Upper lobe of right lung (tissue), 1 donor: Measurements from ENCODE around the gene CAMP. TPM values are rescaled to one million over a fixed set of nuclear protein-coding genes. Genes with fewer than 3 reads are reported as not detected.
A peak's percentile ranks its signal among the peaks of the same experiment; 100 is the strongest.

Experiments used
- ATAC-seq: fragments of 200-7000 bp; cut with Tn5 transposase; one replicate; pipeline ENCODE4 v1.9.1; 2020; ENCODE audit warnings: mild to moderate bottlenecking, moderate library complexity
- DNase-seq: peaks from one replicate; pipeline ENCODE4 v3.0.0-alpha.2; 2020
- H3K27ac ChIP-seq: fragments of 200-600 bp; one replicate; pipeline ENCODE4 v1.8.0; 2022
- H3K27me3 ChIP-seq: fragments of 200-600 bp; one replicate; pipeline ENCODE4 v1.8.0; 2022; ENCODE audit warnings: mild to moderate bottlenecking
- H3K36me3 ChIP-seq: fragments of 200-600 bp; one replicate; pipeline ENCODE4 v1.8.0; 2022
- H3K4me1 ChIP-seq: fragments of 200-600 bp; one replicate; pipeline ENCODE4 v1.8.0; 2022
- H3K4me3 ChIP-seq: fragments of 200-600 bp; one replicate; pipeline ENCODE4 v1.8.0; 2022; ENCODE audit warnings: mild to moderate bottlenecking
- H3K9me3 ChIP-seq: fragments of 200-600 bp; one replicate; pipeline ENCODE4 v1.8.0; 2022
- intact Hi-C: fragments of 100-400 bp; cut with DNase I; formaldehyde crosslinking; loops from one replicate; pipeline ENCODE4 v1.11.0; 2022
- total RNA-seq: library from RNA; stranded (reverse); fragmentation: NEBNext Ultra II Directional; extraction: Animal tissue kit (Norgen Biotek cat#: 25700); gene quantifications from one replicate; pipeline ENCODE4 v1.2.1, GENCODE V29; 2021
- TF ChIP-seq, protein P1 (sequence below): fragments of 200-600 bp; IDR thresholded peaks from one replicate; pipeline ENCODE4 v1.8.0; 2022; ENCODE audit warnings: antibody characterized with exemption
- donor health status: DM: no; HTN: yes; CAD: no; lungs with severe emphysema.

The CAMP gene
- total RNA-seq, 1 donor from 2014 or later = not detected

- Histone ChIP-seq H3K4me1 (peaks cover 15% of the 10 kb centered on the region), H3K27ac (no peak overlapping the region), H3K36me3 (no peaks in the 10 kb centered on the region), H3K27me3 (no peaks in the 10 kb centered on the region), H3K4me3 (no peak overlapping the region), H3K9me3 (no peaks in the 10 kb centered on the region)
- intact Hi-C loops = no loop called here
- TF ChIP-seq, protein P1, sequence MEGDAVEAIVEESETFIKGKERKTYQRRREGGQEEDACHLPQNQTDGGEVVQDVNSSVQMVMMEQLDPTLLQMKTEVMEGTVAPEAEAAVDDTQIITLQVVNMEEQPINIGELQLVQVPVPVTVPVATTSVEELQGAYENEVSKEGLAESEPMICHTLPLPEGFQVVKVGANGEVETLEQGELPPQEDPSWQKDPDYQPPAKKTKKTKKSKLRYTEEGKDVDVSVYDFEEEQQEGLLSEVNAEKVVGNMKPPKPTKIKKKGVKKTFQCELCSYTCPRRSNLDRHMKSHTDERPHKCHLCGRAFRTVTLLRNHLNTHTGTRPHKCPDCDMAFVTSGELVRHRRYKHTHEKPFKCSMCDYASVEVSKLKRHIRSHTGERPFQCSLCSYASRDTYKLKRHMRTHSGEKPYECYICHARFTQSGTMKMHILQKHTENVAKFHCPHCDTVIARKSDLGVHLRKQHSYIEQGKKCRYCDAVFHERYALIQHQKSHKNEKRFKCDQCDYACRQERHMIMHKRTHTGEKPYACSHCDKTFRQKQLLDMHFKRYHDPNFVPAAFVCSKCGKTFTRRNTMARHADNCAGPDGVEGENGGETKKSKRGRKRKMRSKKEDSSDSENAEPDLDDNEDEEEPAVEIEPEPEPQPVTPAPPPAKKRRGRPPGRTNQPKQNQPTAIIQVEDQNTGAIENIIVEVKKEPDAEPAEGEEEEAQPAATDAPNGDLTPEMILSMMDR = no peak
- ATAC-seq (no peak), DNase-seq (no peak)
These were observed 38.2 kb upstream of the CAMP start for GRCh38 chr3:48185129-48185528.

GRCh38 chr3:48186631-48187300 lies 36.5 kb upstream of the CAMP start:
- intact Hi-C loops = no loop called here
- peaks cover 15% of the 10 kb centered on the region for H3K4me1 ChIP-seq
- no peaks in the 10 kb centered on the region for H3K27me3 ChIP-seq
- no peaks in the 10 kb centered on the region for H3K36me3 ChIP-seq
- TF ChIP-seq, protein P1 = no peak
- DNase-seq (no peak), ATAC-seq (no peak)
- H3K9me3 ChIP-seq = no peaks in the 10 kb centered on the region
- H3K27ac ChIP-seq = no peak overlapping the region
- peak overlapping the region; percentile 85 for H3K4me3 ChIP-seq

DNA sequence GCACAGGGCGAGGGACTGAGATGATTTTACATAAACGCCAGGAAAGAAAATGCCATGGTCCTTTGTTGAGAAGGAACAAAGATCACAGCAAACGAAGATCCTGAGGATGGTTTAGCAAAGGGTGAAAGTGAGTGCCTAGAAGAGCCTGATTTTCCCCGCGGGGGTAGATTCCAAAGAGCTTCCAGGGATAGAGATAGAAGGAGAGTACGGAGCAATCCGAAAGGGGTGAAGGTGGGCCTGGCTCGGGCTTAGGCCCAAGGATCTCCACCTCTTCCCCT lies 36.1 kb upstream of the CAMP start:
- TF ChIP-seq, protein P1 = no peak
- Histone ChIP-seq H3K36me3 (no peaks in the 10 kb centered on the region), H3K9me3 (no peaks in the 10 kb centered on the region), H3K27me3 (no peaks in the 10 kb centered on the region), H3K4me1 (peaks cover 15% of the 10 kb centered on the region), H3K4me3 (peak overlapping the region; percentile 85), H3K27ac (no peak overlapping the region)
- DNase-seq = no peak
- no peak for ATAC-seq
- intact Hi-C loops = no loop called here

GRCh38 chr3:48187579-48188265 lies 35.6 kb upstream of the CAMP start:
- Histone ChIP-seq H3K36me3 (no peaks in the 10 kb centered on the region), H3K4me3 (peak overlapping the region; percentile 85), H3K9me3 (no peaks in the 10 kb centered on the region), H3K27ac (no peak overlapping the region), H3K27me3 (no peaks in the 10 kb centered on the region), H3K4me1 (peaks cover 15% of the 10 kb centered on the region)
- ATAC-seq (peak; percentile 43), DNase-seq (peak; percentile 77)
- intact Hi-C loops = no loop called here
- TF ChIP-seq, protein P1 = no peak

DNA sequence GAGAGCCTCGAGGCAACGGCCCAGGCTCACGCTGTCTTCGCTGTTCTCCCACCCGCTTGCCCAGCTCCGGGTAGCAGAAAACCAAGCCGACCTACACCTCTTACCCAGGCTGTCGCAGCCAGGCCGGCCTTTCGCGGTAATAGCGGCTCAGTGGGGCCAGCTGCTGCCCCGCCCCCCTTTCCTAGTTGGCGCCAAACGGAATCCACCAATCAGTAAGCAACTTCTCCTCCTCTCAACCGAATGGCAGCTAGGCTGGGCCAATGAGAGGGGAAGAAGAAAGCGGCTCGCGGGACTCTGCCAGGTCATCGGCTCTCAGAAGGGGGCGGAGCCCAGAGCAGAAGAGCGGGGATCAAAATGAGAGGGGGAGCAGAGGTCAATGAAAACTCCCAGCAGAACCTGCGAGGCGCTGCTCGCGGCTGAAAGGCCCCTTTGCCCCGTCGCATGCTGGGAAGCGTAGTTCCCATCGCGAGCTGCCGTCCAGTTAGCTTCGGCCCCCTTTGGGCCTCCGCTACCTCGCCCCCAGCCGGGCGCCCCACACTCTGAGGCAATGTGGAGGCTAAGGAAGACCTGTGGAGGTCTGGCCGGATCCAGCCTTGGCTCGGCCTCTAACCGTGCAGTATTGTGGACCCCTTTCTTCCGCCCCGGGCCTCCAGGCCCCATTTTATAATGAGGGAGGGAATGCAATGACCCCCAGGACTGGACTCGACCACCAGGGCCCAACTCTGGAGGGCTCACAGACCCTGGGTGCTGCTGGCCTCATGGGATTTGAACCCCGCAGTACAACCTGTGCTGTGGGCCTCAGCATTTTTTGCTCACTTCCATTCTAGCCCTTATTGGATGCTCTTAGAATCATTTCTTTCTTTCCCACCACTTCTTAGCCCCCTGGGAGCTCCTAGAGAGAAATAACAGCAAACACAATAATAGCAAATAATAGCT lies 34.8 kb upstream of the CAMP start, which contains the start of gene CDC25A:
CDC25A (minus strand) TSS at position 152 of the 936 bp plus-strand sequence. CDS start 470 bp downstream, outside the sequence.
- peak within 1 kb of the TSS; percentile 56 for H3K27ac ChIP-seq
- TF ChIP-seq, protein P1 = no peak
- peaks cover 15% of the 10 kb centered on the region for H3K4me1 ChIP-seq
- intact Hi-C loops = no loop called here
- H3K9me3 ChIP-seq = no peaks in the 10 kb centered on the region
- H3K27me3 ChIP-seq = no peaks in the 10 kb centered on the region
- peak; percentile 99 for ATAC-seq
- peak; percentile 96 for DNase-seq
- no peaks in the 10 kb centered on the region for H3K36me3 ChIP-seq
- H3K4me3 ChIP-seq = peak within 1 kb of the TSS; percentile 85
